NB4 (cell line): ENCODE results near the gene TEDC1.

ENCODE experiments used
- CTCF ChIP-seq: IDR thresholded peaks from one replicate; pipeline ENCODE4 v1.5.1; 2012; ENCODE audit warnings: low read depth, low read length
- MAX ChIP-seq: IDR thresholded peaks from 2 replicates; pipeline ENCODE4 v1.6.1; 2011; ENCODE audit warnings: low read depth, low read length
- MYC ChIP-seq: IDR thresholded peaks from 2 replicates; pipeline ENCODE4 v1.6.1; 2011; ENCODE audit warnings: low read depth, low read length
- POLR2A ChIP-seq: IDR thresholded peaks from 2 replicates; pipeline ENCODE4 v1.6.1; 2011; ENCODE audit warnings: mild to moderate bottlenecking; ENCODE audit not compliant: insufficient read length; ENCODE audit errors: extremely low read depth

GRCh38 chr14:105491366-105491973 is 424 bp downstream of the TEDC1 start:
- no peak for TF ChIP-seq CTCF
- no peak for TF ChIP-seq POLR2A
- TF ChIP-seq MAX: no peak
- TF ChIP-seq MYC: no peak
